Sigmoid colon (tissue), 4 donors: ENCODE results near the gene OR52I1.

Experiments
- POLR2AphosphoS5 ChIP-seq, 4 donors: sonication (generic); formaldehyde crosslinking; IDR thresholded peaks; one replicate each; pipeline ENCODE4 v1.6.1; 2017; ENCODE audit warnings: antibody characterized with exemption in 4 of 4
- TF ChIP-seq, protein P1 (sequence below), 4 experiments: fragments of 450-650 bp in 3 of 4; fragments of 200-600 bp in 1 of 4; IDR thresholded peaks; one replicate each; pipeline ENCODE4 v1.5.1; 2016 to 2019; ENCODE audit warnings: antibody characterized with exemption in 4 of 4, mild to moderate bottlenecking in 3 of 4, moderate library complexity in 2 of 4

DNA sequence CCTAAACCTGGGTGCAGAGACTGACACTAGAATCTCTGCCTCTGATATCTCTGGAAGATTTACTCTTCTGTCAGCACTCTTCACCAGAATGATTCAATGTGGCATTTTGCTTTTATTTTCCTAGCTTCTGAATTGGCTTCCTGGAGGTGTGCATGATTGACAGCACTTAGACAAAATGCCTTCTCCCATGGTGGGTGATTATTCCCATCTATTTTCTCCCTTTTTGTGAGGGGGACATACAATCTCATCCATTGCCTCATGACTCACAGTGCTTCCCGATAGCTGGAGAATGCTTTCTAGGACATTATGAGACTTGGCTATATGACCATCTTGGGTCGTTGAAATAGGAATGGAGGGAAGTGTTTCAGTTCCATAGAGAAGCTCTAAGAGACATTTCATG is 18.1 kb downstream of the OR52I1 start:
- TF ChIP-seq, protein P1, sequence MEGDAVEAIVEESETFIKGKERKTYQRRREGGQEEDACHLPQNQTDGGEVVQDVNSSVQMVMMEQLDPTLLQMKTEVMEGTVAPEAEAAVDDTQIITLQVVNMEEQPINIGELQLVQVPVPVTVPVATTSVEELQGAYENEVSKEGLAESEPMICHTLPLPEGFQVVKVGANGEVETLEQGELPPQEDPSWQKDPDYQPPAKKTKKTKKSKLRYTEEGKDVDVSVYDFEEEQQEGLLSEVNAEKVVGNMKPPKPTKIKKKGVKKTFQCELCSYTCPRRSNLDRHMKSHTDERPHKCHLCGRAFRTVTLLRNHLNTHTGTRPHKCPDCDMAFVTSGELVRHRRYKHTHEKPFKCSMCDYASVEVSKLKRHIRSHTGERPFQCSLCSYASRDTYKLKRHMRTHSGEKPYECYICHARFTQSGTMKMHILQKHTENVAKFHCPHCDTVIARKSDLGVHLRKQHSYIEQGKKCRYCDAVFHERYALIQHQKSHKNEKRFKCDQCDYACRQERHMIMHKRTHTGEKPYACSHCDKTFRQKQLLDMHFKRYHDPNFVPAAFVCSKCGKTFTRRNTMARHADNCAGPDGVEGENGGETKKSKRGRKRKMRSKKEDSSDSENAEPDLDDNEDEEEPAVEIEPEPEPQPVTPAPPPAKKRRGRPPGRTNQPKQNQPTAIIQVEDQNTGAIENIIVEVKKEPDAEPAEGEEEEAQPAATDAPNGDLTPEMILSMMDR (IDR thresholded peaks at IDR 0.05) = no peak
- no peak for TF ChIP-seq POLR2AphosphoS5 (IDR thresholded peaks at IDR 0.05)
